A549 treated with DMSO at 1 μM for 4 hours (cell line): Measurements from ENCODE around the gene SLC15A1. TPM values are rescaled to one million over a fixed set of nuclear protein-coding genes. Genes with fewer than 3 reads are reported as not detected.

Source experiments
- total RNA-seq: library from RNA; stranded (reverse); fragments of 200-300 nt; extraction: Qiagen RNA extraction; gene quantifications from 5 replicates; pipeline ENCODE4 v1.2.3, GENCODE V29; 2022; ENCODE audit warnings: low read depth

The SLC15A1 gene, protein sequence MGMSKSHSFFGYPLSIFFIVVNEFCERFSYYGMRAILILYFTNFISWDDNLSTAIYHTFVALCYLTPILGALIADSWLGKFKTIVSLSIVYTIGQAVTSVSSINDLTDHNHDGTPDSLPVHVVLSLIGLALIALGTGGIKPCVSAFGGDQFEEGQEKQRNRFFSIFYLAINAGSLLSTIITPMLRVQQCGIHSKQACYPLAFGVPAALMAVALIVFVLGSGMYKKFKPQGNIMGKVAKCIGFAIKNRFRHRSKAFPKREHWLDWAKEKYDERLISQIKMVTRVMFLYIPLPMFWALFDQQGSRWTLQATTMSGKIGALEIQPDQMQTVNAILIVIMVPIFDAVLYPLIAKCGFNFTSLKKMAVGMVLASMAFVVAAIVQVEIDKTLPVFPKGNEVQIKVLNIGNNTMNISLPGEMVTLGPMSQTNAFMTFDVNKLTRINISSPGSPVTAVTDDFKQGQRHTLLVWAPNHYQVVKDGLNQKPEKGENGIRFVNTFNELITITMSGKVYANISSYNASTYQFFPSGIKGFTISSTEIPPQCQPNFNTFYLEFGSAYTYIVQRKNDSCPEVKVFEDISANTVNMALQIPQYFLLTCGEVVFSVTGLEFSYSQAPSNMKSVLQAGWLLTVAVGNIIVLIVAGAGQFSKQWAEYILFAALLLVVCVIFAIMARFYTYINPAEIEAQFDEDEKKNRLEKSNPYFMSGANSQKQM
- total RNA-seq: 0.05 TPM in 2 of 5 replicates, not detected in the others

DNA sequence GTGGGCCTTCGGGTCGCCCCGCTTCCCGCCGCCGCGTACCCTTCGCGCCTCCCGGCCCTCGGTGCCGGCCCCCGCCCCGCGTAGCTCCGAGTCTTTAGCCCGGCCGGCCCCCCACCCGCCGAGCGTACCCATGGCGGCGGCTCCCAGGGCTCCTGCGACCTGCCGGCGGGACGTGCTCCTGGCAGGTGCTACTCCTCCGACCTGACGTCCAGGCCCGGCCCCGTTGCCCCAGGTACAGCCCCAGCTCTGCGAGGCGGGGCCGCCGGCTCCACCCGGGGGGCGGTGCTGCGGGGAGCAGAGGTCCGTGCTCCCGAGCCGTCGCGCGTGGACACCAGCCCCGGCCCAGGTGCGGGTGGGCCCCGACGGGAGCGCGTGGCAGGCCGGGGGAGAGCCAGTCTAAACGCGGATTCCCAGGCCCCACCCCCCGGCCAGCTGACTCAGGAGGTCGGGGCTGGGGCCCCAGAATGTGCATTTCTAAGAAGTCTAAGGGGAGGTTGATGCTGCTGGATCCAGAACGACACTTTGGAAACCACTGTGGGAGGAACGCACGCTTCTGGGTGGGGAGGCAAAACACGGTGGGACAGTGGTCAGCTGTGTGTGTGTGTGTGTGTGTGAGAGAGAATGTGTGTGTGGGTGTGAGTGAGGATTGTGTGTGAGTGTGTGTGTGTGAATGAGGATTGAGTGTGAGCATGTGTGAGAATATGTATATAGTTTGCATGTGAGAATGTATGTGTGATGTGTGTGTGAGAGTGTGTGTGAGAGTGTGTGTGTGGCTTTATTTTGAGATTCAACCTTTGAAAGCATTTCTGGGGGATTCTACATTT lies at the start of gene SLC15A1:
TSS of gene SLC15A1 (minus strand) at position 206 of the 824 bp plus-strand sequence. CDS start at position 132, 74 bp downstream.

Other genes starting within 250 kb of the SLC15A1 start
- gene STK24, start 175.6 kb downstream of the SLC15A1 start, total RNA-seq: 51.6 to 60.7 TPM (median 55.5 TPM) in 5 replicates
- 20.2 to 37.3 TPM (median 29.8 TPM) in 5 replicates for gene DOCK9, start 225.4 kb upstream of the SLC15A1 start, total RNA-seq